ENCODE data around the gene LONRF3.

DNA sequence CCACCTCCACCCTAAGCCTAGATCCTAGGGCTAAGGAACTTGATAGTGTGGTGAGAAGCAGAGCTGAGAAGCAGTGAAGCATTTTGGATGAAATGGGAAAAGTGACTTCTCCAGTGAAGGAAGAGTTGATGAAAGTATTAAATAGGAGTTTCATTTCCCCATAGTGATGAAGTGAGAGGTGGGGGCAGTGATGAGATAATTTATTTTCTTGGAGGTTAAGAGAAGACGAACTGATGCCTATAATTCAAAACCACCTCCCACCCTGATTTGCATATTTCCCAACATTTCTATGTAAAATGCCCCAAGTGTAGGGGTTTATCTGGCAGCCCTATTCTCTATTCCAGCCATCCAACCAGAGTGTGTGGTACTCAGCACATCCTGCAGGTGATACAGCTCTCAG is 6.3 kb downstream of the LONRF3 start:
- TF ChIP-seq NFRKB (IDR thresholded peaks at IDR 0.05) (no peak), FOXM1 (IDR thresholded peaks at IDR 0.05; ENCODE audit: borderline replicate concordance) (no peak), TARDBP (IDR thresholded peaks at IDR 0.05) (no peak), ZNF384 (IDR thresholded peaks at IDR 0.05) (no peak), BHLHE40 (IDR thresholded peaks at IDR 0.05; ENCODE audit: borderline replicate concordance) (no peak), SUZ12 (IDR thresholded peaks at IDR 0.05) (no peak), SP1 (IDR thresholded peaks at IDR 0.05) (no peak)
- TF ChIP-seq, protein P1, sequence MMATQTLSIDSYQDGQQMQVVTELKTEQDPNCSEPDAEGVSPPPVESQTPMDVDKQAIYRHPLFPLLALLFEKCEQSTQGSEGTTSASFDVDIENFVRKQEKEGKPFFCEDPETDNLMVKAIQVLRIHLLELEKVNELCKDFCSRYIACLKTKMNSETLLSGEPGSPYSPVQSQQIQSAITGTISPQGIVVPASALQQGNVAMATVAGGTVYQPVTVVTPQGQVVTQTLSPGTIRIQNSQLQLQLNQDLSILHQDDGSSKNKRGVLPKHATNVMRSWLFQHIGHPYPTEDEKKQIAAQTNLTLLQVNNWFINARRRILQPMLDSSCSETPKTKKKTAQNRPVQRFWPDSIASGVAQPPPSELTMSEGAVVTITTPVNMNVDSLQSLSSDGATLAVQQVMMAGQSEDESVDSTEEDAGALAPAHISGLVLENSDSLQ (IDR thresholded peaks at IDR 0.05), result no peak
